ENCODE measurements around the gene MXRA8. TPM values are rescaled to one million over a fixed set of nuclear protein-coding genes. Genes with fewer than 3 reads are reported as not detected.
A peak's percentile ranks its signal among the peaks of the same experiment; 100 is the strongest.

The MXRA8 gene
- total RNA-seq, 4 donors from 2014 or later = 34.1 to 76.1 (median 35.9) TPM

GRCh38 chr1:1374589-1374928 is 16.2 kb upstream of the MXRA8 start:
- TF ChIP-seq CTCF (IDR thresholded peaks at IDR 0.05) (no peak), POLR2A (IDR thresholded peaks at IDR 0.05) (no peak)
- WGBS, 2 donors = 0 to 2% methylated on average over 16 to 18 of the region's 24 CpGs
- no peak for DNase-seq (ENCODE audit: low spot score in 2 of 2)
- H3K4me3 ChIP-seq (ENCODE audit: low read depth, poor library complexity, severe bottlenecking) = peak overlapping the region; percentile 92
- intact Hi-C loops (cut with DNase I; ENCODE audit: low total_unique reads) = no loop called here

- DNase-seq (ENCODE audit: low spot score in 2 of 2) = no peak
- no peak for TF ChIP-seq POLR2A (IDR thresholded peaks at IDR 0.05)
- TF ChIP-seq CTCF (IDR thresholded peaks at IDR 0.05) = no peak
- 44 to 51% methylated on average over 44 to 52 of the region's 52 CpGs for WGBS, 2 donors
- H3K4me3 ChIP-seq (ENCODE audit: low read depth, poor library complexity, severe bottlenecking) = peak overlapping the region; percentile 92
- intact Hi-C loops (cut with DNase I; ENCODE audit: low total_unique reads) = no loop called here
Measured at GRCh38 chr1:1373815-1374588, 15.6 kb upstream of the MXRA8 start.

GRCh38 chr1:1373051-1373814 is 14.9 kb upstream of the MXRA8 start:
- TF ChIP-seq CTCF (IDR thresholded peaks at IDR 0.05) (no peak), POLR2A (IDR thresholded peaks at IDR 0.05) (no peak)
- DNase-seq (ENCODE audit: low spot score in 2 of 2) = no peak
- WGBS, 2 donors = 78 to 83% methylated on average over 15 to 26 of the region's 26 CpGs
- intact Hi-C loops (cut with DNase I; ENCODE audit: low total_unique reads) = no loop called here
- H3K4me3 ChIP-seq (ENCODE audit: low read depth, poor library complexity, severe bottlenecking) = no peak overlapping the region

GRCh38 chr1:1371746-1372711 is 13.7 kb upstream of the MXRA8 start:
- peak in 1 of 3 donors; percentile 83 for TF ChIP-seq CTCF (IDR thresholded peaks at IDR 0.05)
- no peak for TF ChIP-seq POLR2A (IDR thresholded peaks at IDR 0.05)
- DNase-seq (ENCODE audit: low spot score in 2 of 2) = peak in 1 of 2 donors; percentile 95
- 24 to 29% methylated on average over 14 to 25 of the region's 26 CpGs for WGBS, 2 donors
- no peak overlapping the region for H3K4me3 ChIP-seq (ENCODE audit: low read depth, poor library complexity, severe bottlenecking)
- intact Hi-C loops (cut with DNase I; ENCODE audit: low total_unique reads) = no loop called here

- intact Hi-C loops (cut with DNase I; ENCODE audit: low total_unique reads) = no loop called here
- 40 to 41% methylated on average over 3 to 10 of the region's 12 CpGs for WGBS, 2 donors
- no peak for DNase-seq (ENCODE audit: low spot score in 2 of 2)
- no peak for TF ChIP-seq POLR2A (IDR thresholded peaks at IDR 0.05)
- TF ChIP-seq CTCF (IDR thresholded peaks at IDR 0.05) = no peak
- no peak overlapping the region for H3K4me3 ChIP-seq (ENCODE audit: low read depth, poor library complexity, severe bottlenecking)
Measured at GRCh38 chr1:1371364-1371745, 13.0 kb upstream of the MXRA8 start.
